Activated T-cell treated with anti-CD3 and anti-CD28 coated beads, Interleukin-2, amount 50 U/mL, for 72 hours (primary cell): ENCODE data around the gene MRTFA. TPM values are rescaled to one million over a fixed set of nuclear protein-coding genes. Genes with fewer than 3 reads are reported as not detected.

Source experiments
- ATAC-seq, 2 donors: fragments of 150-1000 bp; cut with Tn5 transposase; replicated peaks in 1 of 2; 2 replicates each; pipeline ENCODE4 v1.10.0; 2021; ENCODE audit warnings: moderate library complexity in 2 of 2, mild to moderate bottlenecking in 1 of 2
- DNase-seq, 2 donors: peaks; one replicate each; pipeline ENCODE4 v3.0.0; 2021 to 2022; ENCODE audit warnings: mixed read lengths in 1 of 2
- H3K27ac Mint-ChIP-seq: one replicate; pipeline ENCODE4 v1.8.0; 2022; ENCODE audit warnings: mild to moderate bottlenecking, moderate library complexity, mixed read lengths
- H3K27me3 Mint-ChIP-seq: one replicate; pipeline ENCODE4 v1.8.0; 2022; ENCODE audit warnings: low read depth, mixed read lengths
- H3K36me3 Mint-ChIP-seq, 2 donors: one replicate each; pipeline ENCODE4 v1.8.0; 2022; ENCODE audit warnings: mixed read lengths in 2 of 2, mild to moderate bottlenecking in 1 of 2; ENCODE audit not compliant: insufficient read depth in 2 of 2
- H3K4me1 Mint-ChIP-seq: one replicate; pipeline ENCODE4 v1.8.0; 2022; ENCODE audit warnings: low read depth, mixed read lengths
- H3K4me3 Mint-ChIP-seq, 2 donors: one replicate each; pipeline ENCODE4 v1.8.0; 2022; ENCODE audit warnings: mild to moderate bottlenecking in 2 of 2, mixed read lengths in 2 of 2, moderate library complexity in 2 of 2
- H3K9me3 Mint-ChIP-seq, 2 donors: one replicate each; pipeline ENCODE4 v1.8.0; 2022; ENCODE audit warnings: mixed read lengths in 2 of 2
- total RNA-seq, 2 donors: library from RNA; stranded (reverse); gene quantifications; one replicate each; pipeline ENCODE4 v1.2.3, GENCODE V29; 2022

The MRTFA gene
- total RNA-seq, 2 donors from 2014 or later = 44.7 to 51.7 TPM

DNA sequence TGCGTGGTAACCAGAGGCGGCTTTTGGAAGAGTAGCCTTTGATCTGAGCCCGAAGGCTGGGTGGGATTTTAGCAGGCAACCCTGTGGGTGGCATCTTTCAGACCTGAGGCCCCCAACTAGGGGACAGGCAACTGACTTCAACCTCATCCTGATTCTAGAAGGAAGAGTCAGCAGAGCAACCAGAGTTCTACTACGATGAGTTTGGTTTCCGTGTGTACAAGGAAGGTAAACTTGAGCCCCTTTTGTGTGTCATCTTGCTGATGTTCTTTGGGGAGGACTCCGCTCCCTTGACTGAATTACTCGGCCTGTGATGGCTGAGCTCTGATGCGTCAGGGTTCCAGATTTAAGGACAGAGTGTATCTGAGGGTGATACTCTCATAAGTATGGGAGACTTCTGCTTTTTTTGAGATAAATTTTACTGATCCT lies 234.5 kb downstream of the MRTFA start:
- Mint-ChIP-seq H3K27ac (peak overlapping the region; percentile 88), H3K36me3 (peaks cover 0 to 21% of the 10 kb centered on the region in 2 donors), H3K4me1 (peaks cover 70% of the 10 kb centered on the region), H3K4me3 (peak overlapping the region; percentile 68 to 75), H3K9me3 (no peaks in the 10 kb centered on the region), H3K27me3 (no peaks in the 10 kb centered on the region)
- peak; percentile 37 to 42 for DNase-seq
- peak; percentile 69 to 70 for ATAC-seq

- H3K27me3 Mint-ChIP-seq = no peaks in the 10 kb centered on the region
- ATAC-seq (peak; percentile 93 to 94), DNase-seq (peak; percentile 70 to 81)
- H3K9me3 Mint-ChIP-seq = no peaks in the 10 kb centered on the region
- peaks cover 72% of the 10 kb centered on the region for H3K4me1 Mint-ChIP-seq
- H3K36me3 Mint-ChIP-seq = peaks cover 0 to 21% of the 10 kb centered on the region in 2 donors
- H3K4me3 Mint-ChIP-seq = peak overlapping the region; percentile 68 to 75
- peak overlapping the region; percentile 88 for H3K27ac Mint-ChIP-seq
Measured at GRCh38 chr22:40401532-40401931, 235.0 kb downstream of the MRTFA start.

- Mint-ChIP-seq H3K36me3 (peaks cover 0 to 23% of the 10 kb centered on the region in 2 donors), H3K9me3 (no peaks in the 10 kb centered on the region), H3K27ac (no peak overlapping the region), H3K27me3 (no peaks in the 10 kb centered on the region), H3K4me3 (peak overlapping the region; percentile 53 to 56), H3K4me1 (peaks cover 83% of the 10 kb centered on the region)
- DNase-seq = peak; percentile 31 to 35
- no peak for ATAC-seq
Measured at GRCh38 chr22:40400159-40400558, 236.4 kb downstream of the MRTFA start.

- Mint-ChIP-seq H3K36me3 (peaks cover 0 to 23% of the 10 kb centered on the region in 2 donors), H3K9me3 (no peaks in the 10 kb centered on the region)
Measured at GRCh38 chr22:40399621-40400020, 236.9 kb downstream of the MRTFA start.

DNA sequence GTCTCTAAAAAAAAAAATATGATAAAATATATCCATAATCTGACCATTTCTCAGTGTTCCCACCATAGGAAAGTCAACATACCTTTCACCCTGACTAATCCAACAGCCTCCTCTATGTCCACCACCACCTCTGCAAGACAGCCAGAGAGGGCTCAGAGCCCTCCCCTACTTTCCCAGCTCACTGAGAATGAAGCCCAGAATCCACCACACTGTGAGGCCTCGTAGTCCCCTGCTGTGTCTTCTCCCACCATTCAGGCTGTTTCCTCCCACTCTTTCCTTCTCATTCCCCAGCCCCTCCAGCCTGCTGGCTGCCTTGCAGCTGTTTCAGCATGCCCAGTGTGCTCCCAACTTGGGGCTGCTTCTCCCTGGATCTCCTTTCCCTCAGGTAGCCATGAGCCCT lies 239.1 kb downstream of the MRTFA start:
- Mint-ChIP-seq H3K9me3 (no peaks in the 10 kb centered on the region), H3K27ac (peak overlapping the region; percentile 47), H3K27me3 (no peaks in the 10 kb centered on the region), H3K4me3 (no peak overlapping the region), H3K36me3 (peaks cover 0 to 7% of the 10 kb centered on the region in 2 donors), H3K4me1 (peaks cover 76% of the 10 kb centered on the region)
- no peak for DNase-seq
- no peak for ATAC-seq

More at GRCh38 chr22:40399621-40400020, 236.9 kb downstream of the MRTFA start:
- H3K27ac Mint-ChIP-seq = peak overlapping the region; percentile 31
- peaks cover 84% of the 10 kb centered on the region for H3K4me1 Mint-ChIP-seq
- ATAC-seq = no peak
- no peak for DNase-seq
- no peaks in the 10 kb centered on the region for H3K27me3 Mint-ChIP-seq
- H3K4me3 Mint-ChIP-seq = peak overlapping the region in 1 of 2 donors; percentile 53

- peaks cover 0 to 7% of the 10 kb centered on the region in 2 donors for H3K36me3 Mint-ChIP-seq
- no peak overlapping the region for H3K27ac Mint-ChIP-seq
- ATAC-seq = no peak
- H3K4me1 Mint-ChIP-seq = peaks cover 71% of the 10 kb centered on the region
- no peaks in the 10 kb centered on the region for H3K27me3 Mint-ChIP-seq
- no peaks in the 10 kb centered on the region for H3K9me3 Mint-ChIP-seq
- no peak overlapping the region for H3K4me3 Mint-ChIP-seq
- DNase-seq = no peak
Measured at GRCh38 chr22:40396882-40397281, 239.6 kb downstream of the MRTFA start.

DNA sequence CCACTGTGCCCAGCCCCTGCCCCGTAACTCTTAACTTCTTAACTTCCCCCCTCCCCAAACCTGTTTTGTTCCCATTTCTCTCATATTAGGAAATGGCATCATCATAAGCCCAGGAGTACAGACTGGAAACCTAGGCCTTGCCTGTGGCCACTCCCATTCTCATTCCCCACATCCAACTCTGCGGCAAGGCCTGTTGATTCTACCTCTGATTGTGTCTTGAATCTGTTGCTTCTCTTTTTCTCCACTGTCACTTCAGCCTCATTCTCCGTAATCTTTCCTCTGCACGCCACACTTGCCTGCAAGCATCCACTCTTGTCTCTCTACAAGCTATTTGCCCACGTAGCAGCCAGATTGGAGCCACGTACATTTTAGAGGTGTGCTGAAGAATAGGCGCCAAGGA lies 240.9 kb downstream of the MRTFA start:
- Mint-ChIP-seq H3K27ac (no peak overlapping the region), H3K27me3 (no peaks in the 10 kb centered on the region), H3K9me3 (no peaks in the 10 kb centered on the region), H3K36me3 (peaks cover 0 to 2% of the 10 kb centered on the region in 2 donors), H3K4me1 (peaks cover 64% of the 10 kb centered on the region), H3K4me3 (no peak overlapping the region)
- DNase-seq (no peak), ATAC-seq (no peak)

GRCh38 chr22:40394607-40395006 lies 241.9 kb downstream of the MRTFA start:
- ATAC-seq (no peak), DNase-seq (no peak)
- H3K36me3 Mint-ChIP-seq = peaks cover 0 to 1% of the 10 kb centered on the region in 2 donors
- H3K4me1 Mint-ChIP-seq = peaks cover 57% of the 10 kb centered on the region
- H3K27me3 Mint-ChIP-seq = no peaks in the 10 kb centered on the region
- no peak overlapping the region for H3K27ac Mint-ChIP-seq
- no peak overlapping the region for H3K4me3 Mint-ChIP-seq
- H3K9me3 Mint-ChIP-seq = no peaks in the 10 kb centered on the region

DNA sequence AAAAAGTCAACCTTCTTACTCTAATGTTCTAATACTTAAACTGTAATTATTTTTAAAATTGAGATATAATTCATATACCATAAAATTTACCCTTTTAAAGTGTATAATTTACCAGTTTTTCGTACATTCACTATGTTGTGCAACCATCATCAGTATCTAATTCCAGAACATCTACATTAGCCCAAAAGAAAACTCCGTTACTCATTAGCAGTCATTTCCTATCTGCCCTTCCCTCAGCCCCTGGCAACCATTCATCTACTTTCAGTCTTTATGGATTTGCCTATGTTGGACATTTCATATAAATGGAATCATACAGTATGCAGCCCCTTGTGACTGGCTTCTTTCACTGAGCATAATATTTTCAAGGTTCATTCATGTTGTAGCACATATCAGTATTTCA lies 243.9 kb downstream of the MRTFA start:
- peaks cover 51% of the 10 kb centered on the region for H3K4me1 Mint-ChIP-seq
- no peaks in the 10 kb centered on the region for H3K27me3 Mint-ChIP-seq
- peaks cover 0 to 6% of the 10 kb centered on the region in 2 donors for H3K36me3 Mint-ChIP-seq
- no peak for DNase-seq
- H3K27ac Mint-ChIP-seq = no peak overlapping the region
- no peaks in the 10 kb centered on the region for H3K9me3 Mint-ChIP-seq
- no peak for ATAC-seq
- no peak overlapping the region for H3K4me3 Mint-ChIP-seq

- no peak for ATAC-seq
- Mint-ChIP-seq H3K27ac (no peak overlapping the region), H3K4me3 (no peak overlapping the region), H3K4me1 (peaks cover 45% of the 10 kb centered on the region), H3K27me3 (no peaks in the 10 kb centered on the region), H3K36me3 (peaks cover 0 to 6% of the 10 kb centered on the region in 2 donors), H3K9me3 (no peaks in the 10 kb centered on the region)
- no peak for DNase-seq
Measured at GRCh38 chr22:40391417-40391816, 245.1 kb downstream of the MRTFA start.

DNA sequence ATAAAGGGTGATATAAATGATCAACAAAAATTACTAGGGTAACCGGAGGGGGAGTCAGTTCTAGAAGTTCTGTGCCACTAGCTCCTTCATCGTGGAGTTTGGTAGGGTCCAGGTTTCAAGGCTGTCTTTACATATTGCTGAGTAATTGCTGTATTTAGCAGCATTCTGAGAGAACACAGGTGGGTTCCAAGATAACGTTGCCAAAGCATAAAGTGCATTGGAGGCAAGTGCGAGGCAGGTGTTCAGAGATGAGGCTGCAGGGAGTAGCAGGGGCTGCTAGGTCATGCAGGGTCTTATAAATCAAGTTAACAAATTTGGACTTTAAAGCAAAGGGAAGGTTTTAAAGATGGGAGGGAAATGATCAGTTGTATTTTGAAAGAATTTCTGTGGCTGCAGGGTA lies 248.3 kb downstream of the MRTFA start:
- Mint-ChIP-seq H3K9me3 (no peaks in the 10 kb centered on the region), H3K27me3 (no peaks in the 10 kb centered on the region), H3K36me3 (peaks cover 0 to 4% of the 10 kb centered on the region in 2 donors), H3K4me1 (peaks cover 62% of the 10 kb centered on the region), H3K27ac (peak overlapping the region; percentile 13), H3K4me3 (no peak overlapping the region)
- DNase-seq (no peak), ATAC-seq (no peak)

DNA sequence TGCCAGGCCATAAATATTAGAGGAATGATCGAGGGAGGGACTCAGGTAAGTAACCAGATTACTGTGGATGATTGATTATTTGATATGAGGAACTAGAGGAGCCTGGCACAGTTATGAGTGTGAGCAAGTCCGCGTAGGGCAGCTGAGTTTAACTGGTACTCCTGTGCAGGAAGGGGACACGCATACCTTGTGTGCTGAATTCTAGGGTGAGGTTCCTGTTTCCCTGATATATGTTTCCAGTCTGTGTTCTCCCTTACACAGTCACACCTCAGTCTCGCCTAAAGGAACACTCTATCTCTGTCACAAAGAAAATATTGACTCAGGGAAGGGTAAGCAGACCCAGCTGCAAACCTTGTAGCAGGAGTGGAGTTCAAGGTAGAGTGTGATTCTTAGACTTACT lies 248.8 kb downstream of the MRTFA start:
- Mint-ChIP-seq H3K27me3 (no peaks in the 10 kb centered on the region), H3K4me3 (no peak overlapping the region), H3K36me3 (peaks cover 0 to 4% of the 10 kb centered on the region in 2 donors), H3K9me3 (no peaks in the 10 kb centered on the region), H3K4me1 (peaks cover 62% of the 10 kb centered on the region), H3K27ac (peak overlapping the region; percentile 13)
- ATAC-seq (peak in 1 of 2 donors; percentile 16), DNase-seq (no peak)

- H3K27ac Mint-ChIP-seq = peak overlapping the region; percentile 85
- H3K27me3 Mint-ChIP-seq = no peaks in the 10 kb centered on the region
- H3K36me3 Mint-ChIP-seq = peaks cover 0 to 4% of the 10 kb centered on the region in 2 donors
- DNase-seq = peak; percentile 30 to 36
- ATAC-seq = peak; percentile 61 to 84
- H3K4me3 Mint-ChIP-seq = peak overlapping the region; percentile 74 to 86
- peaks cover 60% of the 10 kb centered on the region for H3K4me1 Mint-ChIP-seq
- H3K9me3 Mint-ChIP-seq = no peaks in the 10 kb centered on the region
Measured at GRCh38 chr22:40385036-40385782, 251.3 kb downstream of the MRTFA start.
